Smooth muscle cell (in vitro differentiated cells): ENCODE measurements around the gene WBP1L. TPM values are rescaled to one million over a fixed set of nuclear protein-coding genes. Genes with fewer than 3 reads are reported as not detected.

Experiments used
- DNase-seq: peaks from one replicate; lab custom pipeline; 2025; ENCODE audit not compliant: unreplicated experiment; lab: John Stamatoyannopoulos, UW
- H2AFZ ChIP-seq: fragments of 200-600 bp; sonication (generic); 2 replicates; pipeline ENCODE4 v1.6.0; 2016; ENCODE audit warnings: antibody characterized with exemption, low read depth, mild to moderate bottlenecking
- H3F3A ChIP-seq: fragments of 200-600 bp; sonication (generic); 2 replicates; pipeline ENCODE4 v1.6.0; 2017; ENCODE audit warnings: antibody characterized with exemption, low read depth
- H3K27ac ChIP-seq: fragments of 200-600 bp; sonication (generic); 2 replicates; pipeline ENCODE4 v1.5.1; 2016; ENCODE audit warnings: low read depth, mild to moderate bottlenecking
- H3K27me3 ChIP-seq: fragments of 200-600 bp; sonication (generic); 2 replicates; pipeline ENCODE4 v1.6.1; 2016; ENCODE audit warnings: low read depth, mild to moderate bottlenecking
- H3K36me3 ChIP-seq: fragments of 200-600 bp; sonication (generic); 2 replicates; pipeline ENCODE4 v1.5.1; 2016; ENCODE audit warnings: low read depth
- H3K4me1 ChIP-seq: fragments of 200-600 bp; sonication (generic); 2 replicates; pipeline ENCODE4 v1.5.1; 2016; ENCODE audit warnings: low read depth
- H3K4me2 ChIP-seq: fragments of 200-600 bp; sonication (generic); 2 replicates; pipeline ENCODE4 v1.6.0; 2016; ENCODE audit warnings: mild to moderate bottlenecking
- H3K4me3 ChIP-seq: fragments of 200-600 bp; sonication (generic); 2 replicates; pipeline ENCODE4 v1.5.1; 2016; ENCODE audit warnings: mild to moderate bottlenecking
- H3K79me2 ChIP-seq: fragments of 200-600 bp; sonication (generic); 2 replicates; pipeline ENCODE4 v1.6.0; 2016; ENCODE audit warnings: low read depth, mild to moderate bottlenecking
- H3K9ac ChIP-seq: fragments of 200-600 bp; sonication (generic); 2 replicates; pipeline ENCODE4 v1.6.0; 2016; ENCODE audit warnings: low read depth
- H3K9me3 ChIP-seq: fragments of 200-600 bp; sonication (generic); replicated peaks from 2 replicates; pipeline ENCODE4 v1.5.1; 2016; ENCODE audit warnings: low read depth
- H4K20me1 ChIP-seq: fragments of 200-600 bp; sonication (generic); 2 replicates; pipeline ENCODE4 v1.6.0; 2016; ENCODE audit warnings: low read depth
- WGBS: methylation state at CpG from one replicate; pipeline ENCODE4 v1.1.7; 2016; ENCODE audit warnings: low lambda C conversion rate; 5-methylcytosine and 5-hydroxymethylcytosine counted together
- polyA plus RNA-seq: library from polyadenylated mRNA; unstranded; fragments of >200 nt; fragmentation: Nextera tagmentation; extraction: Ambion mirVana; gene quantifications from 2 replicates; pipeline ENCODE4 v1.2.1, GENCODE V29; 2016
- total RNA-seq: library from RNA; depleted of rRNA; stranded (reverse); fragments of >200 nt; gene quantifications from 2 replicates; pipeline ENCODE4 v1.2.3, GENCODE V29; 2014
- TF ChIP-seq, protein P1 (sequence below): fragments of 200-600 bp; sonication (generic); IDR thresholded peaks from 2 replicates; pipeline ENCODE4 v1.5.1; 2017; ENCODE audit warnings: borderline replicate concordance, mild to moderate bottlenecking, antibody characterized with exemption; ENCODE audit not compliant: insufficient read depth, poor library complexity, severe bottlenecking

WBP1L gene
- total and polyA plus RNA-seq, 2 experiments from 2014 or later: 18.0 to 45.3 TPM

DNA sequence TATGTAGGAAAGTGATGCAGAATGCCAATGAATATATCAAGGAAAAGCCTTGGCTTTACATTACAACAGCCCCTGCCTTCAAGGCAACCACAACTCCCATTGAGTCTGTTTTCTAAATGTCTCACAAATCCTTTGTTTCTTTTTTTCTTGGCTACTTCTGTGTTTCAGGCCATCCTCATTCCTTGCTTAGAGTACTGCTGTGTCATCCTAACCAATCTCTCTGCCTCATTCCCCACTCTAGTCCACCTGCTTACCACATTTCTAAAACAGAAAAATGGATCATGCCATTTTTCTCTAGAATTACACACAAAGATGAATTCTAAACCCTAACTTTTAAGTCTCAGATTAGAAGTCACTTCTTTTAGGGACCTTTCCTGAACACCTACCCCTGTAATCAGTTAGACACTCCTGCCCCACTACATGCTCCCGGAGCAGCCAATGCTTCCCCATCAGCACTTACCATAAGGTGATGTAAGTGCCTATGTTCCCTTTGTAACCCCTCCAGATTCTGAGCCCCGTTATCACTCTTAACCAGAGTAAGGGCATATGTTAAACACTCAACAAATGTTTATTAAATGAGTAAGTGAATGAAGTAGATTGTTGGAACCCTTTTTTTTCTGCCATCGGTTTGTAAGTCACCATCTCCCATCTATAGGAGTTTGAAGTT, 113.1 kb downstream of the WBP1L start:
- Histone ChIP-seq H3K27ac (no peak overlapping the region), H3K9ac (no peak overlapping the region), H3K36me3 (no peaks in the 10 kb centered on the region), H3K9me3 (no peaks in the 10 kb centered on the region), H3K79me2 (peaks cover 5% of the 10 kb centered on the region), H3K4me2 (no peak overlapping the region), H2AFZ (no peak overlapping the region), H4K20me1 (no peaks in the 10 kb centered on the region), H3K4me3 (no peak overlapping the region), H3K4me1 (peaks cover 4% of the 10 kb centered on the region), H3F3A (peaks cover 6% of the 10 kb centered on the region), H3K27me3 (no peaks in the 10 kb centered on the region)
- no peak for DNase-seq
- TF ChIP-seq, protein P1, sequence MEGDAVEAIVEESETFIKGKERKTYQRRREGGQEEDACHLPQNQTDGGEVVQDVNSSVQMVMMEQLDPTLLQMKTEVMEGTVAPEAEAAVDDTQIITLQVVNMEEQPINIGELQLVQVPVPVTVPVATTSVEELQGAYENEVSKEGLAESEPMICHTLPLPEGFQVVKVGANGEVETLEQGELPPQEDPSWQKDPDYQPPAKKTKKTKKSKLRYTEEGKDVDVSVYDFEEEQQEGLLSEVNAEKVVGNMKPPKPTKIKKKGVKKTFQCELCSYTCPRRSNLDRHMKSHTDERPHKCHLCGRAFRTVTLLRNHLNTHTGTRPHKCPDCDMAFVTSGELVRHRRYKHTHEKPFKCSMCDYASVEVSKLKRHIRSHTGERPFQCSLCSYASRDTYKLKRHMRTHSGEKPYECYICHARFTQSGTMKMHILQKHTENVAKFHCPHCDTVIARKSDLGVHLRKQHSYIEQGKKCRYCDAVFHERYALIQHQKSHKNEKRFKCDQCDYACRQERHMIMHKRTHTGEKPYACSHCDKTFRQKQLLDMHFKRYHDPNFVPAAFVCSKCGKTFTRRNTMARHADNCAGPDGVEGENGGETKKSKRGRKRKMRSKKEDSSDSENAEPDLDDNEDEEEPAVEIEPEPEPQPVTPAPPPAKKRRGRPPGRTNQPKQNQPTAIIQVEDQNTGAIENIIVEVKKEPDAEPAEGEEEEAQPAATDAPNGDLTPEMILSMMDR: no peak
- WGBS: 83% methylated on average over 3 of the region's 3 CpGs

DNA sequence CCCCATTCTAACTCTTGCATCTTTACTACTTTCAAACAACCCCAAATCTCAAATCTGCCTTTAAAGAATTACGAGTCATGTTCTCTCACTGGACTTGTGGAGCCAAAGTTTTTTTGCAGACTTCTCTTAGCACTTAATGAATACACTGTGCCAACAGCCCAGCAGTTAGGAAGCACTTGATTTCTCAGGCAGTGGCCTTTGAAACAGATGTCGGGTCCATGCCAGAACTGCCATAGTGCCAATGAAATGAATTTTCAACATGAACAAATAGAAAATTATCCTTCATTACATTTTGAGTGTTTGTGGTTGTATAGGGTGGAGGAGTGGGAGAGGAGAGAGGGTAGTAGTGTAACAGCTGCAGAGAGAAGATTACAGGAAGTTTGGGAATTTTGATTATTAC, 116.2 kb downstream of the WBP1L start:
- no peaks in the 10 kb centered on the region for H3K9me3 ChIP-seq
- H3K4me2 ChIP-seq: no peak overlapping the region
- no peak overlapping the region for H3K27ac ChIP-seq
- H3K9ac ChIP-seq: no peak overlapping the region
- no peaks in the 10 kb centered on the region for H4K20me1 ChIP-seq
- DNase-seq: no peak
- H3K27me3 ChIP-seq: no peaks in the 10 kb centered on the region
- H3K4me1 ChIP-seq: no peaks in the 10 kb centered on the region
- WGBS: 90% methylated on average over 2 of the region's 2 CpGs
- H3K36me3 ChIP-seq: no peaks in the 10 kb centered on the region
- H3K4me3 ChIP-seq: no peak overlapping the region
- H3K79me2 ChIP-seq: peaks cover 5% of the 10 kb centered on the region
- no peak overlapping the region for H2AFZ ChIP-seq
- peaks cover 6% of the 10 kb centered on the region for H3F3A ChIP-seq
- TF ChIP-seq, protein P1: no peak

DNA sequence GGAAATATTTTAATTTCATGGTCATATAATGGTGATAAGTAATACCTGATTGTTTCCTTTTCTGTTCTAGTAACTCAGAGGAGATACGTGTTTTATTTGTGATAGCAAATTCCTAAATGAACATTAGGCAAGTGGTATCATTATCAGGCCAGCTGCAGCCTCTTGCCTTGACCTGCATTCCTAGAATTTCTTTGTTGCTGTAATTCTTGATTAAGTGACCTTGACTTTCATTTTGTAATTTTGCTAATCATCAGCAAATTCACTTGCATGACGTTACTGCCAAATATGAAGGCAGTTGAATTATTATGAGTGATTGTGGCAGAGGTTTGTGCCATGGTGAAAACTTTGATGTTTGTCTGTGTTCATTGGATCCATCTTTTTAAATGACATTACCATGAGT, 119.9 kb downstream of the WBP1L start:
- Histone ChIP-seq H3K4me1 (peaks cover under 1% of the 10 kb centered on the region), H4K20me1 (no peaks in the 10 kb centered on the region), H3K9ac (no peak overlapping the region), H3K27ac (no peak overlapping the region), H3K27me3 (no peaks in the 10 kb centered on the region), H2AFZ (no peak overlapping the region), H3K4me2 (no peak overlapping the region), H3K36me3 (no peaks in the 10 kb centered on the region), H3K9me3 (no peaks in the 10 kb centered on the region), H3K4me3 (no peak overlapping the region), H3F3A (no peaks in the 10 kb centered on the region), H3K79me2 (no peaks in the 10 kb centered on the region)
- DNase-seq: no peak
- WGBS: 81% methylated on average over 2 of the region's 2 CpGs
- TF ChIP-seq, protein P1: no peak

DNA sequence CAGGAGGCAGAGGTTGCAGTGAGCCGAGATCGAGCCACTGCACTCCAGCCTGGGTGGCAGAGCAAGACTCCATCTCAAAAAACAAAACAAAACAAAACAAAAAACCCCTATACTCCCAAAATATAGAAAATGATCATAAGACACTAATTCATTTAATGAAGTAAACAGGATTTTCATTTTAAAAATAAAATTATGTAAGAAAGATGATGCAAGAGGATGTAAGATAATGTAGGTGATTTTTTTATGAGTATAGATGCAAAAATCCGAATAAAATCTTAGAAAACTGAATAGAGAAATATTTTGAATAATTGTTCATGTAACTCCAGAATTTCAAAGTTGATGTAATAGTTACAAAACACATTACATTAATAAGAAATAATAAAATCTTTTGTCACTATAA, 121.9 kb downstream of the WBP1L start:
- H3K9me3 ChIP-seq: no peaks in the 10 kb centered on the region
- WGBS: 91% methylated on average over 3 of the region's 3 CpGs

More for the DNA sequence above, 121.9 kb downstream of the WBP1L start:
- no peak overlapping the region for H3K27ac ChIP-seq
- no peak overlapping the region for H3K4me3 ChIP-seq
- H3K4me2 ChIP-seq: no peak overlapping the region
- H2AFZ ChIP-seq: no peak overlapping the region
- no peak overlapping the region for H3K9ac ChIP-seq
- H3K4me1 ChIP-seq: peaks cover 13% of the 10 kb centered on the region
- H3K36me3 ChIP-seq: no peaks in the 10 kb centered on the region
- no peaks in the 10 kb centered on the region for H3K79me2 ChIP-seq
- no peaks in the 10 kb centered on the region for H3K27me3 ChIP-seq
- no peak for DNase-seq
- TF ChIP-seq, protein P1: no peak
- H3F3A ChIP-seq: peaks cover 6% of the 10 kb centered on the region
- no peaks in the 10 kb centered on the region for H4K20me1 ChIP-seq
